GM18505 (cell line): Measurements from ENCODE around the gene ENOSF1.
"Not testable (repeated sequence)": the region's sequence is repeated elsewhere in the genome, so short reads cannot be mapped to it uniquely, and the experiment has no call there.

Experiments
- ATAC-seq: cut with Tn5 transposase; IDR thresholded peaks from one replicate; pipeline ENCODE4 v1.9.1; 2021; ENCODE audit not compliant: unreplicated experiment
- POLR2A ChIP-seq: IDR thresholded peaks from 4 replicates; pipeline ENCODE4 v1.6.1; 2011; ENCODE audit warnings: borderline replicate concordance; ENCODE audit not compliant: insufficient read depth, insufficient read length; ENCODE audit errors: extremely low read depth

Gene ENOSF1, protein sequence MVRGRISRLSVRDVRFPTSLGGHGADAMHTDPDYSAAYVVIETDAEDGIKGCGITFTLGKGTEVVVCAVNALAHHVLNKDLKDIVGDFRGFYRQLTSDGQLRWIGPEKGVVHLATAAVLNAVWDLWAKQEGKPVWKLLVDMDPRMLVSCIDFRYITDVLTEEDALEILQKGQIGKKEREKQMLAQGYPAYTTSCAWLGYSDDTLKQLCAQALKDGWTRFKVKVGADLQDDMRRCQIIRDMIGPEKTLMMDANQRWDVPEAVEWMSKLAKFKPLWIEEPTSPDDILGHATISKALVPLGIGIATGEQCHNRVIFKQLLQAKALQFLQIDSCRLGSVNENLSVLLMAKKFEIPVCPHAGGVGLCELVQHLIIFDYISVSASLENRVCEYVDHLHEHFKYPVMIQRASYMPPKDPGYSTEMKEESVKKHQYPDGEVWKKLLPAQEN

DNA sequence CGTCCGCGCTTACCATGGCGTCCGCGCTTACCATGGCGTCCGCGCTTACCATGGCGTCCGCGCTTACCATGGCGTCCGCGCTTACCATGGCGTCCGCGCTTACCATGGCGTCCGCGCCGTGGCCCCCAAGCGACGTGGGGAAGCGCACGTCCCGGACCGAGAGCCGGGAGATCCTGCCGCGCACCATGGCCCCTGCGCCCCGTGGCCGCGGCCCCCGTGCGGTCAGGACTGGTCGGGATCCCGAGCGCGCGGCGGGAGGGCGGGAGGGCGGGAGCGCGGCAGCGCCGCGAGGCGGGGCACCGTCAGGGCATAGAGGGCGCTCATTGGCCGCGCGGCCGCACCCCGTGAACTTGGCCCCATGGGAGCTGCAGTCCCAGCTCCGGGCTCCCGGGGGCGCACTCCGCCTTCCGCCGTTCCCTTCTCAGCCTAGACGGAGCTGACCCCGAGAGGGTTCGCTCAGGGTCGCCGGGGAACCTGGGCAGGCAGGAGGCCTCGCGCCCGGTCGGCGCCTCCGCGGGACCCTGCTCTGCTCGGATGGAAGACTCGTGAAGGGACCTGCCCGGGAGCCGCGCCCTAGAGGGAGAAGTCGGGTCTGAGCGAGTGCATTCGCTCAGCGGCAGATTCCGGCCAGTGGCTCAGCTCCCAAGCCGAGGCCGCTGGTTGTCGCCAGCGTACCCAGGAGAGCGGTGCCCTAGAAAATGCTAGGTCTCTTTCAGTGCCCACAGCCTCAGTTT lies at the start of gene ENOSF1:
Gene ENOSF1 (minus strand): TSS at position 230 of the 734 bp plus-strand sequence. CDS start 43 bp downstream, at position 187.
- ATAC-seq: peak; percentile 83

DNA sequence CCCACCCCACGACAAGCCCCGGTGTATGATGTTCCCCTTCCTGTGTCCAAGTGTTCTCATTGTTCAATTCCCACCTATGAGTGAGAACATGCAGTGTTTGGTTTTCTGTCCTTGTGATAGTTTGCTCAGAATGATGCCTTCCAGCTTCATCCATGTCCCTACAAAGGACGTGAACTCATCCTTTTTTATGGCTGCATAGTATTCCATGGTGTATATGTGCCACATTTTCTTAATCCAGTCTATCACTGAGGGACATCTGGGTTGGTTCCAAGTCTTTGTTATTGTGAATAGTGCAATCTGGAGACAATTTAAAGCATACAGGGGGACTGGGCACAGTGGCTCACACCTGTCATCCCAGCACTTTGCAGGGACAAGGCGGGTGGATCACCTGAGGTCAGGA lies 47.4 kb upstream of the ENOSF1 start:
- ATAC-seq: not testable (repeated sequence)

More for the DNA sequence above, at the start of gene ENOSF1:
- peak; percentile 51 for TF ChIP-seq POLR2A

DNA sequence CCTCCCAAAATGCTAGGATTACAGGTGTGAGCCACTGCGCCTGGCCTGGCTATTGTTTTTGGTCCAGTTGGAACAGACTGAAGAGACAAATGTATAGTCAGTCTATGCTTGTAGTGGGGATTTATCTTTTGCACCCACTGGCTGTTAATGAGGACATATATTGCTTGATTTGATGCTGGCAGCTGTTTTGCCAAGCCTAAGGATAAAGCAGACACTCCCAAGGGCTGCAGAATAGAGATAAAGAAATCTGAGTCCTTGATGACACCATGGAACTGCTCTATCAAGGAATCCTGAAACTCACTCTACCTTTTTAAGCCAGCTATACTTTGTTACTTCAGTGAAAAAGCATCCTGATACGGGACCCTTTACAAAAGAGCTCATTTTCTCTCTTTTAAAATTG lies 43.1 kb upstream of the ENOSF1 start:
- ATAC-seq: no peak
- no peak for TF ChIP-seq POLR2A

DNA sequence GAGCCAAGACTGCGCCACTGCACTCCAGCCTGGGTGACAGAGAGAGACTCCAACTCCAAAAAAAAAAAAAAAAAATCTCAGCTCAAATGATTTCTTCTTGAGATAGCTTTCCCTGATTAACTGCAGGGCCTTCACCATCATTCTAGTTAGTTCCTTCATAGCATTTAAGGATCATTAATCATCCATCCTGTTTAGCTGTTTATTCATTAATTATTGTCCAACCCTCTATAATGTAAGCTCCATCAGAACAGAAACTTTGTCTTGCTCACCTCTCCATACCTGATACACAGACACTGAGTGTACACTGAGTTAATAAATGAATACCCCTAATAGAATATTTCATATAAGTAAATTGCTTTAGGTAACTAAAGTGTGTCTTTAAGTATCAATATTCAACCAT lies 42.2 kb upstream of the ENOSF1 start:
- no peak for TF ChIP-seq POLR2A
- no peak for ATAC-seq

DNA sequence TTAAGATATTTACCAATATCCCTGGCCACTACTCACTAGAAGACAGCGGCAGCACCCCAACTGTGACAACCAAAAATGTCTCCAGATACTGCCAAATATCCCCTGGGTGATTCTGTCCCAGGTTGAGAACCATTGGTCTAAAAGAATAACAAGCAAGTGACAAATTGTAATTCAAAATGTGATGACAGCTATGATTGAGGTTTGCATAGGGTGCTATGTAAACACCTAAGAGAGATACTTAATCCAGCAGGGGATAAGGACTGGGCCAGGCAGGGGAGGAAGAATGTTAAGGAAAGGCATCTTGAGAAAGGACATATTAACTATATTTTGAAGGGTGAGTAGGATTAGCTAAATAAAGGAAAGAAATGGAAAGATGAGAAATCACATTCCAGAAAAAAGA lies 38.0 kb upstream of the ENOSF1 start:
- no peak for TF ChIP-seq POLR2A
- ATAC-seq: no peak

DNA sequence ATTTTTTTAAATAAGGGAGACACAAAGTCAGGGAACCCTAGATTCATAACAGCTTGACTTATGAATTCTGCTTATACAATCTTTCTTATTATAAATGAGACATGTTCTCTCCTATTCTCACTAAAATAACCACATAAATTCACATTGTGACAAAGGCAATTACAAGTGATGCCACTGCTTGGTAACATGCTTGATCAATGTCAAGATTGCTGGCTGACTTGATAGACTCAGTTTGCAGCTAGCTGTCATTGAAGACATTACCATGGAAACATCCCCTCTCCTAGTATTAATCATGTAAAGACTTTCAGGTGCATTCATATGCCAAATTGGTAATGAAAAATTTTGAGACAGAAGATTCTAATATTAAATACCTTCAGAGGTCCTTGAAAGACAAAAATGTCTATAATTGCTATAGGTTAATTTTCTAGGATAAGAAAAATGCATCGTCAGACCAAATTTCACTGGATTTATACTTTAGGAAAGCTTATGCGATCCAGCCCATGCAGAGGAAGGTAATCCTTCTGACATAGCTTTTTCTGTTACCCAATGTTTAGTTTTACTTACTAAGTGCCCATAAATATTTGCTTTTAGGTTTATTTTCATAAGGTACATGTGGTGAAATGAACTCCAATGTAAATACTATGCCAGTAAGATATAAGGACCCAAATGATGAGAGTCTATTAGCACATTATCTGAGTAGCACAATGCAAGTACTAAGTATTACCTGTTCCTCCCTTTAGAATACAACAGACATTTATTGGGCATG lies 32.6 kb upstream of the ENOSF1 start:
- no peak for ATAC-seq
- TF ChIP-seq POLR2A: no peak

DNA sequence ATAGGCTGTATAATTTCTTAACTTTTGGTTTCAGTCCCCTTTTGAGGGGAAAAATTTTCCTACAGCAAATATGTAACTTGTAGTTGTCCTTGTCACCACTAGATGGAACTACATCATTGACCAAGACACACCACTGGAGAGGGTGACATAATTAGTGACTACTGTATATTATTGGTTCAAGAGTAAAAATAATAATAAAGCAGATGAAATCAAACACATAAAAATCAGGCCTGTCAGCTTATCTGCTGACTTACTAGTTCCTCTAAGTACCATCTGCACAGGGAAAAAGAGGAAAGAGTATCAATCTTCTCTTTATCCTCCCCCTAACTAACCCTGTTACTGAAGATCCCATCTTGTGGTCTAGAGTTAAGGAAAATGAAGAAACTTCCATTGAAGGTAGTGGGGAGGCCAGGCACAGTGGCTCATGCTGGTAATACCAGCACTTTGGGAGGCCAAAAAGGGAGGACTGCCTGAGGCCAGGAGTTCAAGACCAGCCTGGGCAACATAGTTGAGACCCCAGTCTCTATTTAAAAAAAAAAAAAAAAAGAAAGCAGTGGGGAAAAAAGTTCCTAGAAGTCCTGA lies 29.6 kb upstream of the ENOSF1 start:
- no peak for TF ChIP-seq POLR2A
- ATAC-seq: peak; percentile 81

DNA sequence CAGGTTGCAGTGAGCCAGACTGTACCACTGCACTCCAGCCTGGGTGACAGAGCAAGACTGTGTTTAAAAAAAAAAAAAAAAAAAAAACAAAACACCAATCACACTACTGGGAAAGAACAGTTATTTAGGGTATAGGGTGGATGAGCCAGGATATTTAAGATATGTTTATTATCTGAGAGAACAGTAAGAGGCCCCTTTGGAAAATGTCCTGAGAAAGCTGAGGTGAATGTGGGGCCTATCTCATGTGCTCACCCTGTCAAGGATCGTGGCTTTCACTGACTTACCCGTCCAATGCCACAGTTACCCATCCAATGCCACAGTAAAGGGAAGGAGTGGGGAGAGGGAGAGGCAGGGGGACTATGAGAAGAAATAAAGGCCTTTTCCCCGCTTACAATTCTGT lies 19.9 kb upstream of the ENOSF1 start:
- ATAC-seq: no peak
- TF ChIP-seq POLR2A: no peak

DNA sequence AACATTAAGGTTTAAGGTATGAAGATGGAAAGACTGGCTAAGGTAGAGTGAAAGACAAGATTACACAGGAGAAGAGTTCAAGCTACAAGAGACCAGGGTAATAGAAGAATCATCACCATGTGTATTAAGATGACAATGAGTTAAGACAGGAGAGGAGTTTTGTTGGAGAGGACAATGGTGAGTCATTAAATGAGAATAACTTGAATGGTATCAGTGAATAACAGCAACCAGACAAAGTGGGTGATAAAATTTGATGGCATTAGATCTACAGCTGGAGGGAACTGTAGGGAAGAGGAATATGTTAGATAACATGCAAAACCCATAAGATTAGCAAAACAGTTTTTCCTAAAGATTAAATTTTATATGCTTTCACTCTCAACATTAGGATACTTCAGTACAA lies 18.8 kb upstream of the ENOSF1 start:
- TF ChIP-seq POLR2A: no peak
- no peak for ATAC-seq

DNA sequence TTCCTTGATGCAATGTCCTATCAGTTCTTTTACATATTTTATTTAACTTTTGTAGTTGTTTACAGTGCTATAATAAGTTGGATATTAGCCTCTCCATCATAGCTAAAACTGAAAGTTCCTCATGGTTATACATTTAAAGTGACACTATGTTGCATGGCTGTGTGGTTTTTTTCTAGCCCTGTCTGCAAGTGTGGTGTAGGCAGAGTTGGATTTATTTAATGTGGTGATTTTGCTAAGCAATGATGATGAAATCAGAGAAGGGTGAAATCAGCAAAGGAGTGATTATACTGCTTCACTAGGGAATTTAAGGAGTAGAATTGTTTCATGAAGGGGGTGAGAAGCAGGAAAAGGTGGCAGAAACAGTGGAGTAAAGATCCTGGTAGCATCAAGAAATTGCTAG lies 18.3 kb upstream of the ENOSF1 start:
- no peak for TF ChIP-seq POLR2A
- ATAC-seq: no peak

DNA sequence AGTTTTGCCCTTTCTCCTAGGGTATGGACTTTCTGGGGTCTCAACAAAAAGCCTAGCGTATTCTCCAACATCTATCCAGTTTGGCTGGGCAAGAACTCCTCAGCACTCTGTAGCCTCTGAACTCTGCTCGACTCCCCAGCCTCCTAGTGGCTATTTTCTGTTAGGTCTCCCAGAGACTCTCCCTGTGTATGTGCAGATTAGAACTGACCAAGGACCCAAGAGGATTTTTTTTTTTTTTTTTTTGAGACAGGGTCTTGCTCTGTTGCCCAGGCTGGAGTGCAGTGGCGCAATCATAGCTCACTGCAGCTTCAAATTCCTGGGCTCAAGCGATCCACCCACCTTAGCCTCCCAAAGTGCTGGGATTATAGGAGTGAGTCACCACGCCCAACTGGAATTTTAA lies 17.7 kb upstream of the ENOSF1 start:
- ATAC-seq: not testable (repeated sequence)

DNA sequence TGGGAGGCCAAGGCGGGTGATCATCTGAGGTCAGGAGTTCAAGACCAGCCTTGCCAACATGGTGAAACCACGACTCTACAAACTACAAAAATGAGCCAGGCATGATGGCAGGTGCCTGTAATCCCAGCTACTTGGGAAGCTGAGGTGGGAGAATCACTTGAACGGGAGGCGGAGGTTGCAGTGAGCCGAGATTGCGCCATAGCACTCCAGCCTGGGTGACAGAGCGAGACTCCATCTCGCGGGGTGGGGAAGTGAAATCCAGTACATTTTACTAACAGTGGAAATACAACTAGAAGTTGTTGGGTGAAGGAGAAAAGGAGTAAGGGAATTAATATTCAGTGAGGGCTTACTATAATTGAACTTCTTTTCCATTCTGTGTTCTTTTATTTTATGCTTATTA lies 13.2 kb upstream of the ENOSF1 start:
- ATAC-seq: no peak
- TF ChIP-seq POLR2A: no peak

DNA sequence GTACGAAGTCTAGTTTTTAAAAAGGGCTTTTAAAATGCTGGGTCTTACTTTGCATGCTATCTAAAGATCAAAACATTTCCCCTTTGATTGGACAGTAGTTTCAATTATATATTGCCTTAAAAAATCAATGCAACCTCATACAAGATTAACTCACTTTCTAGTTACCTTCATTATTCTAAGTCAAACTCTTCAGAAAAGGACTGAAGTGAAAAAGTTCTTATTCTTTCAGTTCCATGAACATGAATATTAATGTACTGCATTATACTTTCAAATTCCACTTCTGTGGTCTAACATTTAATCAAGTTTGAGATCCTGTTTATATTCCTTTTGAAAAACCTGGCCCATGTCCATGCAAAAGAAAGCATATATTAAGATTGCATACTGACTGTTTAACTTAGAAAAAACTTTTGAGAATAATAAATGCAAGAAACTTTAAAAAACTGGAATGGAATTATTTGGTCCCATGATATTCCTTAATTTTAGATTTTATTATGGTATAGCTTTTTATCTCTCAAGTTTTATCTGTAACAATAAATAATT lies 11.2 kb upstream of the ENOSF1 start:
- ATAC-seq: no peak
- no peak for TF ChIP-seq POLR2A
